Activated CD8-positive, alpha-beta T cell treated with anti-CD3 and anti-CD28 coated beads, Interleukin-2, amount 10 ng/mL, durations not matched to agents 7 days and 5 days (primary cell): ENCODE data around the gene MPRIP. TPM values are rescaled to one million over a fixed set of nuclear protein-coding genes. Genes with fewer than 3 reads are reported as not detected.
A peak's percentile ranks its signal among the peaks of the same experiment; 100 is the strongest.

ENCODE experiments used
- ATAC-seq: fragments of 150-1000 bp; cut with Tn5 transposase; one replicate; pipeline ENCODE4 v1.10.0; 2021; ENCODE audit warnings: moderate library complexity
- CTCF ChIA-PET: fragments of 350-600 bp; sonication (Branson Sonifier 250); formaldehyde crosslinking; loops from one replicate; lab custom pipeline; 2021; ENCODE audit warnings: antibody characterized with exemption; lab: Charles Lee
- POLR2A ChIA-PET: fragments of 350-600 bp; sonication (Branson Sonifier 250); formaldehyde crosslinking; loops from one replicate; lab custom pipeline; 2021; ENCODE audit warnings: antibody characterized with exemption; lab: Charles Lee
- DNase-seq: peaks from one replicate; pipeline ENCODE4 v3.0.0-alpha.2; 2020
- H3K27ac Mint-ChIP-seq: one replicate; pipeline ENCODE4 v1.8.0; 2021; ENCODE audit warnings: mild to moderate bottlenecking, mixed read lengths
- H3K27me3 Mint-ChIP-seq: one replicate; pipeline ENCODE4 v1.8.0; 2021; ENCODE audit warnings: low read depth, mixed read lengths
- H3K36me3 Mint-ChIP-seq: one replicate; pipeline ENCODE4 v1.8.0; 2021; ENCODE audit warnings: low read depth, mixed read lengths
- H3K4me1 Mint-ChIP-seq: one replicate; pipeline ENCODE4 v1.8.0; 2021; ENCODE audit warnings: low read depth, mixed read lengths
- H3K4me3 Mint-ChIP-seq: one replicate; pipeline ENCODE4 v1.8.0; 2021; ENCODE audit warnings: mild to moderate bottlenecking, mixed read lengths
- H3K9me3 Mint-ChIP-seq: one replicate; pipeline ENCODE4 v1.8.0; 2022; ENCODE audit warnings: mixed read lengths; ENCODE audit not compliant: insufficient read depth
- total RNA-seq, 2 experiments: library from RNA; stranded (reverse); gene quantifications; one replicate each; pipeline ENCODE4 v1.2.3, GENCODE V29; 2021

The MPRIP gene
- total RNA-seq, 2 experiments from 2014 or later, result 217 to 226 TPM

GRCh38 chr17:17236295-17237025 is 194.2 kb downstream of the MPRIP start:
- H3K36me3 Mint-ChIP-seq, result peaks cover 10% of the 10 kb centered on the region
- POLR2A ChIA-PET, result interaction anchor here (0.6 to 1.6 kb wide), 5 partner anchors 26 to 68 kb away, joined by 3 to 7 read pairs (median 4); no protein-coding TSS in a partner anchor
- H3K27me3 Mint-ChIP-seq, result peaks cover 3% of the 10 kb centered on the region
- peak overlapping the region; percentile 93 for H3K4me3 Mint-ChIP-seq
- H3K27ac Mint-ChIP-seq, result peak overlapping the region; percentile 99
- CTCF ChIA-PET, result interaction anchor here (0.8 to 1.8 kb wide), 8 partner anchors 31 to 260 kb away, joined by 3 to 5 read pairs (median 4); partner anchors contain the start of gene RASD1
- ATAC-seq (peak; percentile 12), DNase-seq (peak; percentile 26)
- peaks cover 31% of the 10 kb centered on the region for H3K4me1 Mint-ChIP-seq
- no peaks in the 10 kb centered on the region for H3K9me3 Mint-ChIP-seq

- ChIA-PET POLR2A (interaction anchor here (0.6 to 1.6 kb wide), 7 partner anchors 13 to 1622 kb away, joined by 3 to 7 read pairs (median 4); no protein-coding TSS in a partner anchor), CTCF (interaction anchor here (0.9 to 1.8 kb wide), 5 partner anchors 32 to 81 kb away, joined by 3 to 5 read pairs (median 4); no protein-coding TSS in a partner anchor)
- DNase-seq (peak; percentile 90), ATAC-seq (peak; percentile 91)
- Mint-ChIP-seq H3K27me3 (peaks cover 3% of the 10 kb centered on the region), H3K4me1 (peaks cover 31% of the 10 kb centered on the region), H3K36me3 (peaks cover 3% of the 10 kb centered on the region), H3K27ac (peak within 1 kb of the TSS; percentile 99), H3K9me3 (no peaks in the 10 kb centered on the region), H3K4me3 (peak within 1 kb of the TSS; percentile 93)
Observed at GRCh38 chr17:17237026-17237799, 195.0 kb downstream of the MPRIP start, which contains the start of gene FLCN. FLCN (minus strand) TSS chr17:17237168; CDS start chr17:17228137, 9,031 bp downstream.

- CTCF ChIA-PET, result interaction anchor here (1.3 to 1.5 kb wide), 3 partner anchors 9 to 94 kb away, joined by 3 read pairs; no protein-coding TSS in a partner anchor
- peaks cover 26% of the 10 kb centered on the region for H3K4me1 Mint-ChIP-seq
- no peak overlapping the region for H3K4me3 Mint-ChIP-seq
- peaks cover 3% of the 10 kb centered on the region for H3K36me3 Mint-ChIP-seq
- no peak overlapping the region for H3K27ac Mint-ChIP-seq
- H3K9me3 Mint-ChIP-seq, result no peaks in the 10 kb centered on the region
- POLR2A ChIA-PET, result interaction anchor here (0.6 to 1.1 kb wide), 2 partner anchors 41 to 88 kb away, joined by 3 read pairs; no protein-coding TSS in a partner anchor
- H3K27me3 Mint-ChIP-seq, result peaks cover 3% of the 10 kb centered on the region
- no peak for ATAC-seq
- no peak for DNase-seq
Observed at GRCh38 chr17:17239832-17240231, 197.6 kb downstream of the MPRIP start.

- POLR2A ChIA-PET, result no interaction called here
- H3K27me3 Mint-ChIP-seq, result peaks cover 3% of the 10 kb centered on the region
- H3K4me3 Mint-ChIP-seq, result no peak overlapping the region
- peaks cover 9% of the 10 kb centered on the region for H3K36me3 Mint-ChIP-seq
- H3K4me1 Mint-ChIP-seq, result peaks cover 12% of the 10 kb centered on the region
- ATAC-seq (no peak), DNase-seq (no peak)
- no peaks in the 10 kb centered on the region for H3K9me3 Mint-ChIP-seq
- peak overlapping the region; percentile 49 for H3K27ac Mint-ChIP-seq
- CTCF ChIA-PET, result no interaction called here
Observed at GRCh38 chr17:17241656-17242055, 199.4 kb downstream of the MPRIP start.

- no peak overlapping the region for H3K27ac Mint-ChIP-seq
- H3K27me3 Mint-ChIP-seq, result peaks cover 3% of the 10 kb centered on the region
- CTCF ChIA-PET, result no interaction called here
- ATAC-seq (no peak), DNase-seq (no peak)
- H3K4me1 Mint-ChIP-seq, result peaks cover 12% of the 10 kb centered on the region
- POLR2A ChIA-PET, result no interaction called here
- H3K36me3 Mint-ChIP-seq, result peaks cover 15% of the 10 kb centered on the region
- H3K4me3 Mint-ChIP-seq, result no peak overlapping the region
- no peaks in the 10 kb centered on the region for H3K9me3 Mint-ChIP-seq
Observed at GRCh38 chr17:17242246-17242645, 200.0 kb downstream of the MPRIP start.

Other genes with a start within 250 kb of the MPRIP start
- gene TNFRSF13B, start 70.3 kb upstream of the MPRIP start, total RNA-seq, result not detected
- gene PLD6, start 163.9 kb downstream of the MPRIP start, total RNA-seq, result 1 to 10 TPM; 3.8 to 4.2 TPM
- 10 to 100 TPM; 37.0 to 37.4 TPM for gene FLCN, start 194.7 kb downstream of the MPRIP start, total RNA-seq
- 100 to 1,000 TPM; 115 to 124 TPM for gene COPS3, start 238.8 kb downstream of the MPRIP start, total RNA-seq